Urinary bladder (tissue), 4 donors: Measurements from ENCODE around the gene CDC5L. TPM values are rescaled to one million over a fixed set of nuclear protein-coding genes. Genes with fewer than 3 reads are reported as not detected.
A peak's percentile ranks its signal among the peaks of the same experiment; 100 is the strongest.
"Not testable (repeated sequence)": the region's sequence is repeated elsewhere in the genome, so short reads cannot be mapped to it uniquely, and the experiment has no call there.

ENCODE experiments used
- DNase-seq: peaks from one replicate; pipeline ENCODE4 v3.0.0-alpha.2; 2015; ENCODE audit errors: extremely low spot score
- H3K27ac ChIP-seq: one replicate; pipeline ENCODE4 v1.5.1; 2013; ENCODE audit warnings: low read depth, mild to moderate bottlenecking, moderate library complexity
- H3K36me3 ChIP-seq: one replicate; pipeline ENCODE4 v1.6.1; 2013; ENCODE audit warnings: mild to moderate bottlenecking, moderate library complexity; ENCODE audit not compliant: insufficient read depth
- H3K4me1 ChIP-seq: one replicate; pipeline ENCODE4 v1.6.1; 2013; ENCODE audit warnings: mild to moderate bottlenecking, moderate library complexity; ENCODE audit not compliant: insufficient read depth
- H3K4me3 ChIP-seq: one replicate; pipeline ENCODE4 v1.5.1; 2013; ENCODE audit warnings: low read depth, low read length
- WGBS: extraction: QIAGEN DNeasy Blood & Tissue Kit; methylation state at CpG from one replicate; pipeline ENCODE4 v1.1.7; 2013; 5-methylcytosine and 5-hydroxymethylcytosine counted together
- polyA plus RNA-seq: library from polyadenylated mRNA; stranded (reverse); fragments of 200-250 nt; gene quantifications from one replicate; pipeline ENCODE4 v1.2.3, GENCODE V29; 2013
- total RNA-seq: library from RNA; depleted of rRNA; stranded (reverse); fragments of >200 nt; gene quantifications from one replicate; pipeline ENCODE4 v1.2.3, GENCODE V29; 2014
- donor health status: healthy with polysubstance abuse.
- donor health status: healthy.

Gene CDC5L
- total RNA-seq (38.4 TPM), polyA plus RNA-seq (14.7 TPM)

DNA sequence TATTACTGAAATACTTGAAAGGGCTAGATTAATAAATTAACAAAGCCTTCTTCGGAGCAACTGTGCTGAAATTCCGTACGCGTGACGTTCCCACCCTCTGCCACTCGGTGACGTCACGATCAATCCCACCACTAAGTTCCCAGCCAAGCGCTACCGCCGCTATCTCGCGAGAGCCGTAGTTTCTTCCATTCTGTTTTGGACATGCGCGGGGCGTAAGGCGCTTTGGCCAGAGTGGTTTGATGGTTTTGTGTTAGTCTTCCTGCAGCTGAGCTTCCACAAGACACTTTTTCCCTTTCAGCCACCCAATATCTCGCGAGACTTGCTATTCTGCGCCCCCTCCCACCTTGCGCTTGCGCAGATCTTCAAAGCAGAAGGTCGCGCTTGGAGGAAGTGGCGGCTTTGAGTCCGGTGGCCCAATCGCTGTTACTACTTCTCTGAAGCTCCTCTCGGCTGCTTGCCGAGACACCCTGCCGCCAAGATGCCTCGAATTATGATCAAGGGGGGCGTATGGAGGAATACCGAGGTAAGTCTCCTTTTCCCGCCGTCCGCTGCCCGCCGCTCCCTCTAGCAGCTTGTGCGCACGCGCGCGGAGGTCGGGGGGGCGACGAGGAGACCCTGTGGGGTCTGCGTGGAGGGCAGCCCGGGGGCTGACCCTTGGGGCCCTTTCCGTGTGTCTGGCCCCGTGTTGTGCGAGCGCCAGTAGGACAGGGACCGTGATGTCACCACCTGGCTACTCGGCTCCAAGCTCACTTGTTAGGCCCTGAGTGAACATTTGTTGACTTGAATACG lies at the start of gene CDC5L:
CDC5L (plus strand) TSS at position 361 of the 789 bp plus-strand sequence; CDS start at position 479, 118 bp downstream.
- Histone ChIP-seq H3K36me3 (no peaks in the 10 kb centered on the region), H3K4me1 (no peaks in the 10 kb centered on the region), H3K27ac (peak within 1 kb of the TSS; percentile 93), H3K4me3 (peak within 1 kb of the TSS; percentile 72)
- WGBS = under 1% methylated on average over 56 of the region's 56 CpGs
- DNase-seq = peak; percentile 100

GRCh38 chr6:44338228-44339122 lies 49.0 kb upstream of the CDC5L start:
- H3K27ac ChIP-seq = no peak overlapping the region
- H3K4me1 ChIP-seq = no peaks in the 10 kb centered on the region
- H3K4me3 ChIP-seq = no peak overlapping the region
- WGBS = 4% methylated on average over 11 of the region's 11 CpGs
- peak; percentile 23 for DNase-seq
- no peaks in the 10 kb centered on the region for H3K36me3 ChIP-seq

DNA sequence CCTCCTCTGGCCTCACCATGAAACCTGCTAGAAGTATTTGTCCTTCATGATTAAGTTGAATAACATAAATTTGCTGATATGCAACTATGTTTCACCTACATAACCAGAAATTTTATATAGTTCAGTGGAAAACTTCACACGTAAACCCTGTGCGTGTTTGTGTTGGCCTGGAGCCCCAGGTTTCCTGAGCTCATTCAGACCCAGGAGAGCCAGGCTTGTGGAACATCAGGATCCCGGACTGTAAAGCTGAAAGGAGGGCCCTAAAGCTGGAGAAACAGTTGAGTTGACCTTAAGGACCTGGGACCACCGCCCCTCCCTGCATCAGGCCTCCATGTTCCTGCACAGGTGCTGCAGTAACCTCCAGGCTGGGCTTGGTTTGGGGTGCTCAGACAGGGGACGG lies 48.2 kb upstream of the CDC5L start:
- no peaks in the 10 kb centered on the region for H3K4me1 ChIP-seq
- H3K36me3 ChIP-seq = no peaks in the 10 kb centered on the region
- H3K27ac ChIP-seq = no peak overlapping the region
- WGBS = 80% methylated on average over 5 of the region's 5 CpGs
- DNase-seq = no peak
- H3K4me3 ChIP-seq = no peak overlapping the region

- H3K27ac ChIP-seq = no peak overlapping the region
- 80% methylated on average over 7 of the region's 7 CpGs for WGBS
Measured at GRCh38 chr6:44339763-44340625, 47.5 kb upstream of the CDC5L start.

DNA sequence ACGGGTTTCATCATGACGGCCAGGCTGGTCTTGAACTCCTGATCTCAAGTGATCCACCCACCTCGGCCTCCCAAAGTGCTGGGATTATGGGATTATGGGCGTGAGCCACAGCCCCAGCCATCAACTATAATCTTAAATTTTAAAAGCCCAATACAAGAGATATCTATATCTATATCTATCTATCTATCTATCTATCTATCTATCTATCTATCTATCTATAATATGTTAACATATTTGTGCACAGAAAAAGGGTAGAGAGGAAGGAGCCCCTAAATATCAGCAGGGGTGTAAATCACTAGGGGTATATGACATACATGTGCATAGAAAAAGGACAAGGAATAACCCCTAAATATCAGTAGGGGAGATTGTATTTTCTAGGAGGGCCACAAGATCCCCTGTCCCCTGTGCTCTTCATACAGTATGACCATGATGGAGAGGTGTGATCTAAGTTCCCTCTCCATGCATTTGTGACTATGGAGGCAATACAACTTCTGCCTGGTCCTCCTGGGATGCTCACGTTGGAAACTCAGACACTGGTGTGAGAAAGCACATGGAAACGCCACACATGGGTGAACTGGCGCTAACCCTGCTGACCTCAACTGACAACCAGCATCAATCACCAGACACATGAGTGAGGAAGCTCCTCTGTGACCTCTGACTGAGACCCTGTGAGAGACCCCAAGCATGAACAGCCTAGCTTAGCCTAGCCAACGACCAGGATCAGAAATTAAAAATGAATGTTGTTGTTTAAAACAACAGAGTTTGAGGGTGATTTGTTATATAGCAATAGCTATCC lies 46.2 kb upstream of the CDC5L start:
- Histone ChIP-seq H3K36me3 (no peaks in the 10 kb centered on the region), H3K27ac (no peak overlapping the region), H3K4me1 (no peaks in the 10 kb centered on the region), H3K4me3 (no peak overlapping the region)
- WGBS = 64% methylated on average over 8 of the region's 8 CpGs
- DNase-seq = no peak

More at GRCh38 chr6:44339763-44340625, 47.5 kb upstream of the CDC5L start:
- no peaks in the 10 kb centered on the region for H3K36me3 ChIP-seq
- H3K4me1 ChIP-seq = no peaks in the 10 kb centered on the region
- DNase-seq = no peak
- H3K4me3 ChIP-seq = no peak overlapping the region

DNA sequence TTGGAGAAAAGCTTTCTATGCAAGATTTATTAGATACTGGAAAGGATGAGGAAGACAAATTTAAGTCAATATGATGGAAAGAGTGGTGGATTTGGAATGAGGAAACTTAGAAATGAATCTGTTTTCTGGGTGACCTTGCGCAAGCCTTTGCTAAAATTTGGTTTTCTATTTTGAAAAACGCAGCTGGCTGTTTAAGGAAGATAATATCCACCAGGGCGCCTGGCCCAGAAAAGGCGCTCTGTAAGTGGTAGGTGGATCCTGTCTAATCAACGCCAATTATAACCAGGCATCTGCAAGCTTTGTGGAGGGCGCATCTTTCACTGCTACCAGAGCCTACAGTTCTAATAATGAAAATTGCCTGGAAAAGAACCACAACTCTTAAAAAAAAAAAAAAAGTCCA lies 45.5 kb upstream of the CDC5L start:
- WGBS = 31% methylated on average over 6 of the region's 6 CpGs

GRCh38 chr6:44342489-44342888 lies 45.0 kb upstream of the CDC5L start, which contains the start of gene SPATS1:
TSS of gene SPATS1 (plus strand) at chr6:44342650. CDS start at chr6:44343096, 446 bp downstream.
- no peak for DNase-seq
- no peak within 1 kb of the TSS for H3K27ac ChIP-seq
- H3K4me1 ChIP-seq = no peaks in the 10 kb centered on the region
- 5% methylated on average over 31 of the region's 31 CpGs for WGBS
- H3K36me3 ChIP-seq = no peaks in the 10 kb centered on the region
- peak within 1 kb of the TSS; percentile 23 for H3K4me3 ChIP-seq

More for the DNA sequence above, 45.5 kb upstream of the CDC5L start:
- H3K4me3 ChIP-seq = no peak overlapping the region
- H3K36me3 ChIP-seq = no peaks in the 10 kb centered on the region
- DNase-seq = no peak
- no peaks in the 10 kb centered on the region for H3K4me1 ChIP-seq
- no peak overlapping the region for H3K27ac ChIP-seq

GRCh38 chr6:44346818-44347217 lies 40.7 kb upstream of the CDC5L start:
- H3K36me3 ChIP-seq, DNase-seq, H3K4me3 ChIP-seq, H3K4me1 ChIP-seq, H3K27ac ChIP-seq: not testable (repeated sequence)
- 80% methylated on average over 4 of the region's 4 CpGs for WGBS

DNA sequence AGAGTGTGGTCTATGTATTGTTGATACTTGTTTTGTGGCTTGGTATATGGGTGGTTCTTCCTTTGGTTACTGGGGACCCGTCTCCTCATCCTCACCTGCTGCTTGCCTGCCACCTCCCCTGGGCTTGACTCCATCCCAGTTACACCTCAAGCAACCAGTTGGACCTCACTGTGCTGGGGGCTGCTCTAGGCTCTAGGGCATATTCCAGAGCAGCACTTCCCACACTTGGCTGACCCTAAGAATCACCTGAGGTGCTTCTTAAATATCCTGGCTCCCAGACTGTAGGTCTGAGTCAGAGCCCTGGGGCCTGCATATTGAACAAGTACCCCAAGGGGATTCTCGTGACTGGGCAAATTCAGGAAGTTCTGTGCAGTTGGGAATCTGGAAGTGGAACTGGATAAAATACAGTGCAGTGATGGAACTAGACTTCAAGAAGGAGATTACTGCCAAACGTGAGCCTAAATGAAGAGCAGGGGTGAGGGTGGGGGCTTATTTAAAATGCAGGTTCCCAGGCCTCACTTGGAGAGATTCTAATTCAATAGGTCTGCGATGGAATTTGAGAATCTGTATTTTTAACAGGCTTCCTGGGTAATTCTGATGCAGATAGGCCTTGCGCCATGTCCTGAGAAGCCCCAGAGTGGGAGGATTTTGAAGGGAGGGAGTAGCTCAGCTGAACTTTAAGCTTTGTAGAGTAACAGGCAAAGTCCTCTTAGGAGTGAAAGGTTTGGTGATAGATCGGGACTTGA lies 37.4 kb upstream of the CDC5L start:
- 75% methylated on average over 6 of the region's 6 CpGs for WGBS
- Histone ChIP-seq H3K4me3 (no peak overlapping the region), H3K27ac (no peak overlapping the region), H3K36me3 (no peaks in the 10 kb centered on the region), H3K4me1 (no peaks in the 10 kb centered on the region)
- no peak for DNase-seq

DNA sequence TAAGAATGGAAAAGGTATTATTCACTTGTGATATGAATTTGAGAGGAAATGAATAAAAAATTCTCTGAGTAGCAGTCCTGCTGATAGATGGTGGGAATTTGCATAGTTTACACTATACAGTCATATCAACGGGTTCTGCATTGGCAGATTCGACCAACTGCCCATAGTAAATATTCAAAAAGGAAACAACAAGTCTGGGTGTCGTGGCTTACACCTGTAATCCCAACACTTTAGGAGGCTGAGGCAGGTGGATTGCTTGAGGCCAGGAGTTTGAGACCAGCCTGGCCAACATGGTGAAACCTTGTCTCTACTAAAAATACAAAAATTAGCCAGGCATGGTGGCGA lies 36.9 kb upstream of the CDC5L start:
- 73% methylated on average over 4 of the region's 4 CpGs for WGBS
- not testable (repeated sequence) for H3K27ac ChIP-seq, DNase-seq, H3K36me3 ChIP-seq, H3K4me3 ChIP-seq, H3K4me1 ChIP-seq

DNA sequence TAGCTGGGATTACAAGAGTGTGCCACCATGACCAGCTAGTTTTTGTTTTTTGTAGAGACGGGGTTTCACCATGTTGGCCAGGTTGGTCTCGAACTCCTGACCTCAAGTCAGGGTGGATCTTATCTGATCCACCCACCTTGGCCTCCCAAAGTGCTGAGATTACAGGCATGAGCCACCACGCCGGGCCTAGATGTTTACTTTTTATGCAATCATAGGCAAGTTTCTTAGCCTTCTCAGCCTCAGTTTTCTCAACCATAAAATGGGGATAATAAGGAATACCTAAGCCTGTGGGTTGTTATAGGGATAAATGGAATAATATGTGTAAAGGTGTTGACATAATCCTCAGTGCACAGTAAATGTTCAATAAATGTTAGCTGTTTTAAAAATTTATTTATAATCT lies 35.2 kb upstream of the CDC5L start:
- WGBS = 87% methylated on average over 4 of the region's 4 CpGs
- no peaks in the 10 kb centered on the region for H3K36me3 ChIP-seq
- H3K27ac ChIP-seq = no peak overlapping the region
- H3K4me3 ChIP-seq = no peak overlapping the region
- no peaks in the 10 kb centered on the region for H3K4me1 ChIP-seq
- DNase-seq = no peak

DNA sequence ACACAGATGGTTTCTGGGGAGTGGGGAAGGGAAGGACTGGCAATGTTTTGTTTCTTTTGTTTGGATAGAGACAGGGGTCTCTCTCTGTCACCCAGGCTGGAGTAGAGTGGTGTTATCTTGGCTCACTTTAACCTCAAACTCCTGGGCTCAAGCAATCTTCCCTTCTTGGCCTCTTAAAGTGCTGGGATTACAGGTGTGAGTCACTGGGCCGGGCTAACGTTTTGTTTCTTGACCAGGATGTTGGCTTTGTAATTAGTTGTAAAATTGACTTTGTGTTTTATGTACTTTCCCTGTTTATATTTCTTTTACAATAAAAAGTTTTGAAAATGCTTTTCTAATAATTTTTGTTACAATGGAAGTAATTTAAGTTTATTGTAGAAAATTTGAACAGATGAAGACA lies 34.2 kb upstream of the CDC5L start:
- Histone ChIP-seq H3K36me3 (no peaks in the 10 kb centered on the region), H3K4me1 (no peaks in the 10 kb centered on the region), H3K4me3 (no peak overlapping the region), H3K27ac (no peak overlapping the region)
- 48% methylated on average over 2 of the region's 2 CpGs for WGBS
- DNase-seq = no peak
